Neural progenitor cell (in vitro differentiated cells): ENCODE data around the gene EFNA5. TPM values are rescaled to one million over a fixed set of nuclear protein-coding genes. Genes with fewer than 3 reads are reported as not detected.

Experiments used
- DNase-seq: peaks from one replicate; pipeline ENCODE4 v3.0.0-alpha.2; 2016; ENCODE audit warnings: low spot score
- H2AFZ ChIP-seq: fragments of 200-600 bp; sonication (generic); replicated peaks from 2 replicates; pipeline ENCODE4 v1.6.1; 2016; ENCODE audit warnings: antibody characterized with exemption
- H3F3A ChIP-seq: fragments of 200-600 bp; sonication (generic); 2 replicates; pipeline ENCODE4 v1.6.1; 2016; ENCODE audit warnings: antibody characterized with exemption, low read depth
- H3K27ac ChIP-seq: fragments of 200-600 bp; sonication (generic); 2 replicates; pipeline ENCODE4 v1.5.1; 2016; ENCODE audit warnings: mild to moderate bottlenecking
- H3K27me3 ChIP-seq: fragments of 200-600 bp; sonication (generic); 2 replicates; pipeline ENCODE4 v1.6.1; 2016; ENCODE audit warnings: mild to moderate bottlenecking, moderate library complexity
- H3K36me3 ChIP-seq: fragments of 200-600 bp; sonication (generic); 2 replicates; pipeline ENCODE4 v1.5.1; 2016
- H3K4me1 ChIP-seq: fragments of 200-600 bp; sonication (generic); 2 replicates; pipeline ENCODE4 v1.6.1; 2016; ENCODE audit warnings: mixed run types
- H3K4me2 ChIP-seq: fragments of 200-600 bp; sonication (generic); 2 replicates; pipeline ENCODE4 v1.6.1; 2016
- H3K4me3 ChIP-seq: fragments of 200-600 bp; sonication (generic); 2 replicates; pipeline ENCODE4 v1.5.1; 2016
- H3K79me2 ChIP-seq: fragments of 200-600 bp; sonication (generic); 2 replicates; pipeline ENCODE4 v1.6.1; 2016; ENCODE audit warnings: low read depth
- H3K9ac ChIP-seq: fragments of 200-600 bp; sonication (generic); 2 replicates; pipeline ENCODE4 v1.6.1; 2016
- H3K9me3 ChIP-seq: fragments of 200-600 bp; sonication (generic); 2 replicates; pipeline ENCODE4 v1.5.1; 2016; ENCODE audit warnings: low read depth
- H4K20me1 ChIP-seq: fragments of 200-600 bp; sonication (generic); 2 replicates; pipeline ENCODE4 v1.6.1; 2016; ENCODE audit warnings: low read depth
- H3K27ac Mint-ChIP-seq: 3 replicates; pipeline ENCODE4 v1.8.0; 2021; ENCODE audit warnings: mixed read lengths
- H3K27me3 Mint-ChIP-seq: 2 replicates; pipeline ENCODE4 v1.8.0; 2022; ENCODE audit warnings: low read depth, mild to moderate bottlenecking, inconsistent platforms, moderate library complexity, mixed read lengths; ENCODE audit not compliant: insufficient read depth
- H3K36me3 Mint-ChIP-seq: 3 replicates; pipeline ENCODE4 v1.8.0; 2021; ENCODE audit warnings: mixed read lengths
- H3K4me1 Mint-ChIP-seq: 3 replicates; pipeline ENCODE4 v1.8.0; 2021; ENCODE audit warnings: mixed read lengths
- H3K4me3 Mint-ChIP-seq: 3 replicates; pipeline ENCODE4 v1.8.0; 2021; ENCODE audit warnings: mild to moderate bottlenecking, moderate library complexity, mixed read lengths
- H3K9me3 Mint-ChIP-seq: 3 replicates; pipeline ENCODE4 v1.8.0; 2020; ENCODE audit warnings: mixed read lengths
- CTCF ChIP-seq: fragments of 200-600 bp; sonication (generic); IDR thresholded peaks from 2 replicates; pipeline ENCODE4 v1.5.1; 2017; ENCODE audit warnings: antibody characterized with exemption, mild to moderate bottlenecking
- EZH2 ChIP-seq: fragments of 200-600 bp; sonication (generic); IDR thresholded peaks from 2 replicates; pipeline ENCODE4 v1.6.1; 2017; ENCODE audit warnings: antibody characterized with exemption, mild to moderate bottlenecking, moderate library complexity
- EZH2phosphoT487 ChIP-seq: fragments of 200-600 bp; sonication (generic); IDR thresholded peaks from 2 replicates; pipeline ENCODE4 v1.6.1; 2017; ENCODE audit warnings: antibody characterized with exemption
- total RNA-seq: library from RNA; depleted of rRNA; stranded (reverse); fragments of >200 nt; gene quantifications from 2 replicates; pipeline ENCODE4 v1.2.3, GENCODE V29; 2015; ENCODE audit warnings: low replicate concordance

The EFNA5 gene
- total RNA-seq, 1 donor from 2014 or later: 105 TPM

GRCh38 chr5:107474361-107474715 lies 196.4 kb downstream of the EFNA5 start:
- H3K9me3 ChIP-seq: no peaks in the 10 kb centered on the region
- H3K27ac ChIP-seq: no peak overlapping the region
- H3K9me3 Mint-ChIP-seq: no peaks in the 10 kb centered on the region

GRCh38 chr5:107472620-107473064 lies 198.1 kb downstream of the EFNA5 start:
- Mint-ChIP-seq H3K9me3 (no peaks in the 10 kb centered on the region), H3K27ac (no peak overlapping the region), H3K4me1 (peaks cover 47% of the 10 kb centered on the region), H3K27me3 (no peaks in the 10 kb centered on the region), H3K36me3 (peaks cover 4% of the 10 kb centered on the region), H3K4me3 (no peak overlapping the region)
- H3K27me3 ChIP-seq: no peaks in the 10 kb centered on the region
- no peak for TF ChIP-seq EZH2phosphoT487
- TF ChIP-seq CTCF: no peak
- no peak for TF ChIP-seq EZH2
- H3K27ac ChIP-seq: no peak overlapping the region
- H3K9me3 ChIP-seq: no peaks in the 10 kb centered on the region
- H3K4me2 ChIP-seq: peak overlapping the region; percentile 5
- H4K20me1 ChIP-seq: peaks cover 100% of the 10 kb centered on the region
- H3K4me3 ChIP-seq: no peak overlapping the region
- no peaks in the 10 kb centered on the region for H3K36me3 ChIP-seq
- H3F3A ChIP-seq: peaks cover 52% of the 10 kb centered on the region
- H2AFZ ChIP-seq: no peak overlapping the region
- no peak overlapping the region for H3K9ac ChIP-seq
- H3K79me2 ChIP-seq: peaks cover 99% of the 10 kb centered on the region
- DNase-seq: no peak
- peaks cover 76% of the 10 kb centered on the region for H3K4me1 ChIP-seq

More at GRCh38 chr5:107474361-107474715, 196.4 kb downstream of the EFNA5 start:
- no peak overlapping the region for H3K27ac Mint-ChIP-seq
- Histone ChIP-seq H3K4me3 (no peak overlapping the region), H3K27me3 (no peaks in the 10 kb centered on the region), H3K4me2 (no peak overlapping the region), H3F3A (peaks cover 45% of the 10 kb centered on the region), H3K79me2 (peaks cover 99% of the 10 kb centered on the region), H2AFZ (no peak overlapping the region), H3K4me1 (peaks cover 76% of the 10 kb centered on the region), H3K36me3 (no peaks in the 10 kb centered on the region), H4K20me1 (peaks cover 100% of the 10 kb centered on the region), H3K9ac (no peak overlapping the region)
- peaks cover 4% of the 10 kb centered on the region for H3K36me3 Mint-ChIP-seq
- DNase-seq: no peak
- no peak for TF ChIP-seq EZH2
- TF ChIP-seq EZH2phosphoT487: no peak
- TF ChIP-seq CTCF: no peak
- H3K4me1 Mint-ChIP-seq: peaks cover 43% of the 10 kb centered on the region
- H3K27me3 Mint-ChIP-seq: no peaks in the 10 kb centered on the region
- H3K4me3 Mint-ChIP-seq: no peak overlapping the region

- Mint-ChIP-seq H3K9me3 (no peaks in the 10 kb centered on the region), H3K4me1 (peaks cover 66% of the 10 kb centered on the region), H3K27ac (no peak overlapping the region), H3K27me3 (peaks cover 2% of the 10 kb centered on the region), H3K36me3 (peaks cover 4% of the 10 kb centered on the region), H3K4me3 (no peak overlapping the region)
- no peak for DNase-seq
- Histone ChIP-seq H3K4me2 (no peak overlapping the region), H3K27ac (peak overlapping the region; percentile 36), H4K20me1 (peaks cover 100% of the 10 kb centered on the region), H3K9me3 (no peaks in the 10 kb centered on the region), H3K79me2 (peaks cover 99% of the 10 kb centered on the region), H3K4me1 (peaks cover 87% of the 10 kb centered on the region), H3K4me3 (no peak overlapping the region), H3F3A (peaks cover 61% of the 10 kb centered on the region), H3K9ac (no peak overlapping the region), H2AFZ (no peak overlapping the region), H3K36me3 (no peaks in the 10 kb centered on the region), H3K27me3 (no peaks in the 10 kb centered on the region)
- TF ChIP-seq EZH2: no peak
- TF ChIP-seq CTCF: no peak
- no peak for TF ChIP-seq EZH2phosphoT487
Observed at GRCh38 chr5:107470295-107470582, 200.5 kb downstream of the EFNA5 start.
